NT2/D1 (cell line): Measurements from ENCODE around the gene METTL1.
A peak's percentile ranks its signal among the peaks of the same experiment; 100 is the strongest.

ENCODE experiments used
- DNase-seq: peaks from one replicate; pipeline ENCODE4 v3.0.0-alpha.2; 2011; ENCODE audit warnings: low read depth, low spot score
- H3K27me3 ChIP-seq: 2 replicates; pipeline ENCODE4 v1.6.0; 2011; ENCODE audit warnings: mild to moderate bottlenecking; ENCODE audit not compliant: insufficient read length, insufficient read depth
- H3K36me3 ChIP-seq: 2 replicates; pipeline ENCODE4 v1.6.1; 2011; ENCODE audit warnings: mild to moderate bottlenecking, low read length, mixed read lengths; ENCODE audit not compliant: insufficient read depth, insufficient read length
- H3K4me1 ChIP-seq: 2 replicates; pipeline ENCODE4 v1.5.1; 2011; ENCODE audit not compliant: insufficient read depth, insufficient read length
- H3K4me3 ChIP-seq: 2 replicates; pipeline ENCODE4 v1.5.1; 2011; ENCODE audit warnings: low read depth; ENCODE audit not compliant: insufficient read length
- H3K9ac ChIP-seq: 2 replicates; pipeline ENCODE4 v1.6.0; 2011; ENCODE audit warnings: low read depth; ENCODE audit not compliant: insufficient read length
- H3K9me3 ChIP-seq: 2 replicates; pipeline ENCODE4 v1.5.1; 2011; ENCODE audit warnings: mild to moderate bottlenecking, low read length; ENCODE audit not compliant: insufficient read depth
- SUZ12 ChIP-seq: IDR thresholded peaks from 2 replicates; pipeline ENCODE4 v1.6.1; 2011; ENCODE audit not compliant: insufficient read length, insufficient read depth; ENCODE audit errors: extremely low read depth
- YY1 ChIP-seq: IDR thresholded peaks from 2 replicates; pipeline ENCODE4 v1.6.1; 2011; ENCODE audit not compliant: insufficient read length, insufficient read depth
- ZNF274 ChIP-seq: IDR thresholded peaks from 2 replicates; pipeline ENCODE4 v1.6.1; 2011; ENCODE audit warnings: mild to moderate bottlenecking, low read depth, low read length

The METTL1 gene

GRCh38 chr12:57767876-57768275, 4.0 kb downstream of the METTL1 start:
- TF ChIP-seq YY1 (no peak), SUZ12 (no peak), ZNF274 (no peak)
- DNase-seq: no peak
- Histone ChIP-seq H3K9me3 (no peaks in the 10 kb centered on the region; the same call in 1 of the 2 replicates), H3K4me1 (peaks cover 15% of the 10 kb centered on the region), H3K9ac (no peak overlapping the region), H3K4me3 (no peak overlapping the region), H3K36me3 (peaks cover 39% of the 10 kb centered on the region), H3K27me3 (peaks cover 39% of the 10 kb centered on the region)

DNA sequence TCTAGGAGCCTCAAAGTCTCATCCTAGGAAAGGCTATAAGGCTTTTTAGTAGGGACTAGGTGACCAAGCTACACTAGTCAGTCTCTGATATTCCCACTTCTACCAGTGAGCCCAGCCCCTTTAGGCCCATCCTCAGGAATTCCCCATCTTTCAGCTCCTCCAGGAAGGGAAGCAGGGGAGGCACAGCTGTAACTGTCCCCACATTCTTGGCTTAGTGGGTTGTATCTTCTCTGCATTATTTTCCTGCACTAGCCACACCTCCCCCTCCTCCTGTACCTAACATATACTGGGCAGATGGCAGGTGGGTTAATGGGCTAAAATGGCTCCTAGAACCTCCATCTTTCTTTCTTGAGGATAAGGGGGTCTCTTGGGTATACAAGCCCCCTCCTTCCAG, 4.6 kb downstream of the METTL1 start:
- TF ChIP-seq ZNF274: no peak
- TF ChIP-seq YY1: no peak
- no peak for TF ChIP-seq SUZ12
- Histone ChIP-seq H3K27me3 (peaks cover 39% of the 10 kb centered on the region), H3K4me1 (peaks cover 15% of the 10 kb centered on the region), H3K36me3 (peaks cover 45% of the 10 kb centered on the region), H3K9ac (peak overlapping the region; percentile 57), H3K4me3 (peak overlapping the region; percentile 16), H3K9me3 (no peaks in the 10 kb centered on the region; the same call in 1 of the 2 replicates)
- DNase-seq: no peak

DNA sequence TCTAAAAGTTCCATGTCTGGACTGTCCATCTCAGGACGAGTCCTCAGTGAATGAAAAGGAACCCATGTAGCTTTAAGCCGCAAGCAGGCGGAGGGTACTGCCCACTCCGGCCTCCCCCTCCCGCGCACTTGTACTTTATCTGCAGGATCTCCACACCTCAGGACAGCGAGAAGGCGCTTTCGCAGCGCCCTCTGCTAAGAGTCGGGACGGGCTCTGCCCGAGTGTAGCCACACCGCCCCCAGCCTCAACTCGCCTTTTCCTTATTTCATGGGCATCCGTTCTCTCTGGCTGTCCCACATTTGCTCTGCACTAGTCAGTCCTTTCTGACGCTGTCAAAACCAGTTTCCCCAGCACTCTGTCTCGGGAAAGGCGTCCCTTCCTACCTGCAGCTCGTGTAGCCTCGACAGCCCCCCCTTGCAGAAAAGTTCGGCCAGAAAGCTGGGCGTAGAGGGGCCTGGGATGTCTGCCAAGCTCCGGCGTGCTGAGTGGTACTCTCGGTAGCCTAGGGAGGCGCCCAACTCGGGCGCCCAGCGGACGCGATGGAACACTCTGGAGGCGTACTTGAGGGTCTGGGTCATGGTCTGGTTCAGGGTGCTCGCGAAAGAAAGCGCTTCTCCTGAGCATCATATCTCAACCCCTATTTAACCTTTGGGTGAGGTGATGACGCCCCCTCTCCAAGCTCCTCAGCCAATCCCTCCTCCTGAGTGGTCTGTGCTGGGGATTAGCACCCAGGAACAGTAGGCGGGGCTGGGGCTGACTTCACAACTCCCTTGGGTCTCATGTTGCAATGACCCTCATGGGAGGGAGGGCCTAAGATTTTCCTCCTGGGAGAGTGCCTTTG, 5.2 kb downstream of the METTL1 start, which contains the start of gene CYP27B1:
TSS of gene CYP27B1 (minus strand) at position 615 of the 841 bp plus-strand sequence. CDS start at position 578, 37 bp downstream.
- peaks cover 39% of the 10 kb centered on the region for H3K27me3 ChIP-seq
- no peak for TF ChIP-seq YY1
- TF ChIP-seq SUZ12: no peak
- TF ChIP-seq ZNF274: no peak
- no peaks in the 10 kb centered on the region; the same call in 1 of the 2 replicates for H3K9me3 ChIP-seq
- no peak for DNase-seq
- peaks cover 45% of the 10 kb centered on the region for H3K36me3 ChIP-seq
- H3K9ac ChIP-seq: peak within 1 kb of the TSS; percentile 57
- peaks cover 15% of the 10 kb centered on the region for H3K4me1 ChIP-seq
- H3K4me3 ChIP-seq: peak within 1 kb of the TSS; percentile 16

DNA sequence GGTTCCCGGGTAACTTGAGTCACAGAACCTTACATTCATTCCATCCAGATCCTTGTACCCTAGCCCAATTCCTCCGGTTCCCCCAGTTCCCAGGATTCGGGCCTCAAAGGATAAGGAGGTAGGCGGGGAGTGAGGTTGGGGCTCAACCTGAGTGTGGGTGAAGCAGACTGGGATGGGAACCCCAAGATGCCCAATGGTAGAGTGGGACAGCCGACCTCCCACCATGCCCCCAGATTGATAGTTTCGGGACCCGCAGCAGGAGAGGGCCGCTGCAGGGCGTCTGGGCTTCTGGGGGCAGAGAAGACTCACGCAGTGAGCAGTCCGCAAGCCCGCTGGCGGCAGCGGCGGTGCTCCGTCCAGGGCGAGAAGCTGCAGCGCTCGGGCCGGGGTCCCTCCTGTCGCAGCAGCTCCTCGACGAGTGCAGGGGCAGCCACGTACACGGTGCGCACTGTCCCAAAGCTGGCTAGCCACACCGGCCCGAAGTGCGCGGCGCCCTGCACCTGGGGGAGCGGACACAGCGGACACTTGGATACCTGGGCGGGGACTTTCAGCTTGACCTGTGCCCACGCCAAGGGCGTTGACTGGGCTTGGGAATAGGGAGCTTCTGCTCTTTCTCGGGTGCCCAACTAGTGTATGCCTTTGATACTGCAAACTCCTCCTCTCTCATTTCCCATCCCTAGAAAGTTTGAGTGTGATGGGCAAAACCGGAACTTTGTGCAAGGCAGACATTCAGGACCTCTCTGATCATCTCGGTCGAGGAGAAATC, 6.0 kb downstream of the METTL1 start:
- Histone ChIP-seq H3K9ac (peak overlapping the region; percentile 57), H3K4me1 (peaks cover 15% of the 10 kb centered on the region), H3K9me3 (no peaks in the 10 kb centered on the region; the same call in 1 of the 2 replicates), H3K27me3 (peaks cover 42% of the 10 kb centered on the region), H3K36me3 (peaks cover 44% of the 10 kb centered on the region), H3K4me3 (peak overlapping the region; percentile 16)
- TF ChIP-seq YY1: no peak
- peak; percentile 12 for TF ChIP-seq SUZ12
- no peak for DNase-seq

GRCh38 chr12:57765003-57765697, 6.8 kb downstream of the METTL1 start:
- Histone ChIP-seq H3K36me3 (peaks cover 36% of the 10 kb centered on the region), H3K4me1 (peaks cover 15% of the 10 kb centered on the region), H3K27me3 (peaks cover 42% of the 10 kb centered on the region), H3K9ac (peak overlapping the region; percentile 57), H3K4me3 (peak overlapping the region; percentile 16), H3K9me3 (no peaks in the 10 kb centered on the region; the same call in 1 of the 2 replicates)
- no peak for TF ChIP-seq ZNF274
- no peak for TF ChIP-seq YY1
- TF ChIP-seq SUZ12: peak; percentile 14
- no peak for DNase-seq

DNA sequence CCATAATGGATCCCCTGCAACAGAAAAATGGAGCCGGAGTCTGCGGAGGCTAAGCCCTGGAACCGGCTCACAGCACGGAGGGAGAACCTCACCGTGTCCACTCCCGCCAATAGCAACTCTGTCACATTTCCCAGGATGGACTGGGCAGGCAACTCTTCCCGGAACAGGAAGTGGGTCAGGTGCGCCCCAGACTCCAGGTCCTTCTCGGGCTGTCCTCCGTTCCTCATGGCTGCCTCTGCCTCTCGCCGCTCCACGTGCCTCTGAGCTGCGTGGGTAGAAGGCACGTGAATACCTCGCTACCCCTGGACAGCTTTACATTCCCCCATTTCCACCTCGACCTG, 7.3 kb downstream of the METTL1 start:
- Histone ChIP-seq H3K27me3 (peaks cover 42% of the 10 kb centered on the region), H3K4me1 (peaks cover 15% of the 10 kb centered on the region), H3K9me3 (no peaks in the 10 kb centered on the region; the same call in 1 of the 2 replicates), H3K36me3 (peaks cover 31% of the 10 kb centered on the region), H3K4me3 (peak overlapping the region; percentile 16), H3K9ac (peak overlapping the region; percentile 57)
- no peak for TF ChIP-seq SUZ12
- TF ChIP-seq ZNF274: no peak
- TF ChIP-seq YY1: no peak
- DNase-seq: no peak
